Mammary epithelial cell (primary cell): ENCODE data around the gene SUPT7L.

Experiments used
- CTCF ChIP-seq, 2 donors: IDR thresholded peaks in 1 of 2; conservative IDR thresholded peaks in 1 of 2; 2 replicates each; pipeline ENCODE4 v1.5.1; 2011 to 2012; ENCODE audit warnings: inconsistent platforms in 2 of 2, low read length in 2 of 2, mild to moderate bottlenecking in 2 of 2, control low read depth in 1 of 2, low read depth in 1 of 2; ENCODE audit not compliant: insufficient read depth in 1 of 2; ENCODE audit errors: extremely low read depth in 1 of 2
- EZH2 ChIP-seq: IDR thresholded peaks from 2 replicates; pipeline ENCODE4 v1.6.1; 2012; ENCODE audit warnings: low read length, inconsistent platforms, borderline replicate concordance

GRCh38 chr2:27681841-27682240 lies 18.4 kb upstream of the SUPT7L start:
- TF ChIP-seq CTCF (conservative IDR thresholded peaks at IDR 0.05 in 1 of 2, IDR thresholded peaks at IDR 0.05 in 1 of 2; ENCODE audit: extremely low read depth in 1 of 2, insufficient read depth in 1 of 2, low read depth in 1 of 2, low read length in 2 of 2) (no peak), EZH2 (no peak)
